DLD1 (cell line): ENCODE data around the gene SYNDIG1.

Source experiments
- in situ Hi-C: cut with HindIII; loops from 2 replicates; pipeline ENCODE4 v1.10.0; 2017; ENCODE audit warnings: low sequenced_read_pairs

Gene SYNDIG1

DNA sequence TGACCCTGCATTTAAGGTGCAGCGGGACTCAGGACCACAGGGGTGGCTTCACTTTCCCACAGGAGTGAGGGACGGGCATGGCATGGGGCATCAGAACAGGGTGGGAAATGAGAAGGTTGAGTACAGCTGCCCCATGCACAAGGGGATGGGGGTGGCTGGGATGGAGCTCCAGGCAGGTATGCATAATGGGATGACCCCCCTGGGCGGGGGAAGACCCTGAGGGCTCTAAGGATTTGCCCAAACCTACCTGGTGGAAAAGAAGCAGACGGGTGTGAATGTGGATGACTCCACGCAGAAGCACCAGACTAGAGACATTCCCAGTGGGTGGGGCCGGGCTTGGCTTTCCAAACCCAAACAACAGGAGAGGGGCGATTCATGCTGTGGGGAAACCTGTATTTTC lies 200.3 kb downstream of the SYNDIG1 start:
- in situ Hi-C loops, result no loop called here

DNA sequence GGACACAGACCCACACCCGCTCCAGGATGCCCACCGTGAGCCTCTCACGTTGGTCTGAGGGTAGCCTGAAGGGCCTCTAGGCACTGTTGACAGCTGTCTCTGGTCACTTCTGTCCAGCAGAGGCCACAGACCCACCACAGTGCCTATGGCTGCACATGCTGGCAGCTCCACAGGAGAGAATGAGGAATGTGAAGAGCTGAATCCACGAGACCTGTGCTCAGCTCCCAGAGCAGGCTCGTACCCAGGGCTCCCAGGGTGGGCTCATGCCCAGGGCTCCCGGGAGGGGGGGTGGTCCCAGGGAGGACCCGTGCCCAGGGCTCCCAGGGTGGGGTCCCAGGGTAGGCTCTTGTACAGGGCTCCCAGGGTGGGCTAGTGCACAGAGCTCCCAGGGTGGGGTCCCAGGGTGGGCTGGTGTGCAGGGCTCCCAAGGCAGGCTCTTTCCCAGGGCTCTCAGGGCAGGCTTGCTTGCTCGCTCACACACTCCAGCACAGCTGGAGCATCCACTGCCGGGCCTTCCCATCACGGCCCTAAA lies 201.0 kb downstream of the SYNDIG1 start:
- in situ Hi-C loops, result no loop called here

- in situ Hi-C loops, result no loop called here
Measured at GRCh38 chr20:24670981-24671380, 201.6 kb downstream of the SYNDIG1 start.

DNA sequence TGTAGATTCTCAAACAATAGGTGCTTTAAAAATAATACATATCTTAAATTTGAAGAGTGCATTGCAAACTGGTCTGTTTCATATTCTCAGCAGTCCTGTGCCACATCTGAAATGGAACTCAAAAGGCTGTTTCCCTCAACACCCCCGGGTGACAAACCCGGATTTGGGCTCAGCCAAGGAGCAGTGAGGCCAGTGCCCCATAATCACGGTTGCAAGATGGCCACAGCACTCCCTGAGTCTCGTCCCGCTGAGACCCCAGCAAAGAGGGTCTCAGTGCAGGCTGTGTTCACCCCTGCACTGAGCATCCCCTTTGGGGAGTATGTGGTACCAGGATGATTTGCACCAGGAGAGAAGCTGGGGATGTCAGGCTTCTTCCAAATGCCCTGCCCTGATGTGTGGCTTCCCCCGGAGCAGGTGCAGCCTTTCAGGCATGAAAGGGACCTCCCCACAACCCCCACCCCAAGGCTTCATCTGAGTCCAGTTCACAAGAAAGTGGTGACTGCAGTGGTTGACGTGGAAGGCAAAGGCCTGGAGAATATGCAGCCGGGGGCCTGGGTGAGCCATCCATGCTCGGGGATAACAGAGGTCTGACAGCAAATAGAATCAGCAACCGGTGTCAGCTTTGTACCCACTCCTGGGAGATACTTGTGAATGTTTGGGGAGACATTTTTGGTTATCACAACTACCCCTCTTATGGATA lies 202.9 kb downstream of the SYNDIG1 start:
- in situ Hi-C loops, result no loop called here

GRCh38 chr20:24672886-24673677 lies 203.7 kb downstream of the SYNDIG1 start:
- in situ Hi-C loops, result no loop called here

- in situ Hi-C loops, result no loop called here
Measured at GRCh38 chr20:24673678-24674570, 204.5 kb downstream of the SYNDIG1 start.

GRCh38 chr20:24674921-24675605 lies 205.6 kb downstream of the SYNDIG1 start:
- in situ Hi-C loops, result no loop called here

DNA sequence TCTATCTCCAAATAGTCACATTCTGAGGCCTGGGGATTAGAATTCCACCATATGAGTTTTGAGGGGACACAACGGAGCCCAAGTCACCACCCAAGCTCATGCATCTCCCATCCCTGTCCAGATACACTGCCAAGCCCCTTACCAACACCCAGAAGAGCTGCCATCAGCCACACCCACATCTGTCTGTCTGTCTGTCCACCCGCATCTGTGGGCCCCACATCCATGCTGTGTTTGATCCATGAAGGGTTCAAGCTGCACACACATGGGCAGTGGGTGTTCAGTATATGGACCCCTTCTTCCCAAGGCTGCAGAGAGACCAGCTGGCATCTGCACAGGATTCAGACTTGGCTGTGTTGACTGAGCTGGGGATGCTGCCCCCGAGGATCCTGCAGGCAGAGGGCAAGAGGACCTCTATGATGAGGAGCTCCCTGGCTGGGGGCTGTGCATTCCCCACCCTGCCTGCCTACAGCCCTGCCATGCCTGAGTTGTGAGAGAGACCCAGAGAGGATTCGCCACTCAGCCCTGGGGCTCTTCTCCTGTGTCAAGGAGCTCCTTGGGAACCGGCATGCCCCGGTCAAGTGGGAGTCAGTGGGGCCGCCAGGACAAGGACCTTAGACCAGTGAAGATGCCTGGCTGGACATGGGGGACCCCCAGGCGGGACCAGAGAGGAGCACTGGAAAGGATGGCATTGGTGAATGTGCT lies 206.4 kb downstream of the SYNDIG1 start:
- in situ Hi-C loops, result no loop called here

- in situ Hi-C loops, result no loop called here
Measured at GRCh38 chr20:24676353-24676977, 207.0 kb downstream of the SYNDIG1 start.

GRCh38 chr20:24676978-24677370 lies 207.5 kb downstream of the SYNDIG1 start:
- in situ Hi-C loops, result no loop called here

DNA sequence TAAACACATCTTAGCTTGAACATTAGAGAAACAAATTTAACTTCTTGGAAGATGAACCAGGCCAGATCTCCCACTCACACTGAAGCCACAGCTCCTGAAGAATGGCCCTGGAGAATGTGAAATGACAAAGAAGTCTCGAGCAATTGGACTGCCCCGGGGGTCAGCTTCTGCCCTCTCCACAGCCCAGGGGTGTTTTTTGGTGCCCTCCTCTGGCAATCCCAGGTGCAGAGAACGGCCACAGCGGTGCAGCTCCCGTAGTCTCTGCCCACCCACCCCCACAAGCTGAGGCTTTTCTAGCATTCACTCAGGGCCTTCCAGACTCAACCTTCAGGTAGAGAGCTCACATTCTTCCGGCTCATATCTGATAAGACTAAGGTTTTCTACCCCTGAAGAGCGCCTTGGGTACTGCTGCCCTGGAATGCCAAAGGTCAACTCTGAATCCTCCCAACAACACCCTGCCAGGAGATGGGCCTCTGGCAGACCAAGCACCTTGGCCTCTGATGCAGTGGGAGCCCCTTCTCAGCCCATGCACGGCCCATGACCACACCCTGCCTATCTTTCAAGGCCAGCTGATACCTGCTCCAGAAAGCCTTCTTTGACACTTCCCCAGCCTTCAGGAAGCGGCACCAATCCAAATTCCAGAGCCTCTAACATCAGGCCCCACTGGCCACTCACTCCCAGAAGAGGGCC lies 208.3 kb downstream of the SYNDIG1 start:
- in situ Hi-C loops, result no loop called here

DNA sequence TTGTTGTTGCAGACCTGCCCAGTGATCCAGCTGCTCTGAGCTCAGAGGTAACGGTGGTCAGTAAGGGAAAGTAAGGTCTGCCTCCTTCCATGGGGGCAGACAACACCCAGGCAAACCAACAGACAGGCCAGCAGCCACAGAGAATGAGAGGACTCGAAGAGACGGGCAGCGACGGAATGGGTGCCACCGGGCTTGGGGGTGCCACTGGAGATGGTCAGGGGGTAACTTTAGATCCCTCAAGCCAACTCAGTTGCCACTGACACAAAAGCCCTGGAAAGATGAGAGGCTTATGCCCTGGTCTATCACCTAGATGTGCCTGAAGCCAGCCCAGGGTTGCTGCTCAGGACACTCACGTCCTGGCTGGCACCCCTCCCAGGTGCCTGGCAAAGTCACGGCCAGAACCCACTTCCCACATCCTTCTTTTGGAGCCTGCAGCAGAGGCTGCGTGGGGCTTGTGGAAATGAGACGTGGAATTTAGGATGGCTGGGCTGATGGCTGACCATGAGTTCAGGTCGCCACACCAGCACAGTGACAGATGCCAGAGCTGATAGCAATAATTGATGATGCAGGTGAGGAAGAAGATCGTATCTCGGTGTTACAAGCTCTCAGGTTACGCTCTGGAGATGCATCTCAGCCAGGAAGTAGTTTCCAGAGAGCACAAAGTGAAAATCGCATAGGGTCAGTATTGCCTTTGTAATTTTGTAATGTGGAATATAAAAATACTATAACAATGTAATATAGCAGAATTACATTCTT lies 209.1 kb downstream of the SYNDIG1 start:
- in situ Hi-C loops, result no loop called here

DNA sequence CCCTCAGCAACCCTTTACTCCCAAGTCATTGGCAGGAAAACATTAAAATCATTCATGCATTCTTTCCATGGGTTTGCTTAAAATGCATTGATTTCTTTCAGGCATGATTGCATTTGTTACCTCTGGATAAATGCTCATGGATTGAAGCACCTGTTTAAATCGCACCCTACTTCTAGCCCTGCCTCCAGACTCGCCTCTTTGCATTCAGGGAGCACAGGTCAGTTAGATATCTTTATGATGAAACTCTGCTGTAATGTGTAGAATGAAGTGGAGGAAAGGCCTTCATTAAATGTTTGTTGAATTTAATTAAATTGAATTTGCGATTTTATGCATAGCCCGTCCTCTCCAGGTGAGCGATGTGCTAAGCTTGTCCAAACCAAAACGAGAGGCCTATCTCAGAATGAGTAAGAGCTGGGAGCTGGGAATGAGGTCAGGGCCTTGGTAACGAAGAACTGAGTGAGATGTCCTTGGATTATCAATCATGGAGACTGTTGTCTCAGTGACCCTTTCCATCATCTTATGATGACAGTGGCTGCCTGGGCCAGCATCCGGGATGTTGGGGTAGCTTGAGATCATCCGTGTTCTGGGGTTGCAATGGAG lies 210.1 kb downstream of the SYNDIG1 start:
- in situ Hi-C loops, result no loop called here

GRCh38 chr20:24681634-24682495 lies 212.4 kb downstream of the SYNDIG1 start:
- in situ Hi-C loops, result no loop called here

DNA sequence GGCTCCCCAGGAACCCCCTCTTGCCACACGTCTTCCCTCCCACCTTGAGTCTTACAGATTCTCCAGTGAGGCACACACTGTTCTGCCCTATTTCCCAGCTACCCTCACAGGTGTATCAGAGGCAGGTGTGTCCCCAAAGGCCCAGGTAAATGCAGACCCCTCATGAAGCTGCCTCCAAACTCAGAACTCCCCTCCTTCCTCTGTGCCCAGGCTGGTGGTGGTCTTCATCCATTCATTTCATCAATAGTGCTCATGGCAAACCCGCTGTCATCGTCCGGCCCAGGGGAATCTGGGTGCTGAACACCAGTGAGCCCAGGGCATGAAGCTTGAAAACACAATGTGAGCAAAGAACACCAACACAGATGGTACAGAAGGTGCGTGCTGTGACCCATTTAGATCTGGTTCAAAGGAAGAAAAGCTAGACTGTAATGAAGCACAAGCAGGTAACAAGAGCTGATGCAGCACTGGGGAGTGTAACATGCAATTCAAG lies 213.1 kb downstream of the SYNDIG1 start:
- in situ Hi-C loops, result no loop called here

DNA sequence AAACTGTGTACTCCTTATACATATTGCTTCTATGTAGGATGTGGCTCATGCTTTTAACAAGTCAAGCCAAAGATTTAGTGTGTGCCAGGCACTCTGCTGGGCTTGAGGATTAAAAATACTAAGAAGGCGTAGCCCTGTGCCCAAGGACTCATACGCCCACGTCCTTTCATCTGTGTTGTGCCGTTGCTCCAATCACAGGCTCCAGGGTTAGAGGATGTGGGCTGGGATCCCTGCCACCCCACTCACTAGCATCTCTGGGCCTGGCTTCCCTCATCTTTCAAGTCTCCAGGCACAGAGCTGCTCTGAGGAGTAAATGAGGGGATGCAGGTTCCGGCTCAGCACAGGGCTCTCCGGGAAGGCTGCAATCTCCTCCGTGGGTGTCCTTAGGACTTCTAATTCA lies 214.2 kb downstream of the SYNDIG1 start:
- in situ Hi-C loops, result no loop called here

- in situ Hi-C loops, result no loop called here
Measured at GRCh38 chr20:24684421-24684871, 215.0 kb downstream of the SYNDIG1 start.
